Measurements from ENCODE around the gene A4GALT.
"Not testable (repeated sequence)": the region's sequence is repeated elsewhere in the genome, so short reads cannot be mapped to it uniquely, and the experiment has no call there.

Gene A4GALT

DNA sequence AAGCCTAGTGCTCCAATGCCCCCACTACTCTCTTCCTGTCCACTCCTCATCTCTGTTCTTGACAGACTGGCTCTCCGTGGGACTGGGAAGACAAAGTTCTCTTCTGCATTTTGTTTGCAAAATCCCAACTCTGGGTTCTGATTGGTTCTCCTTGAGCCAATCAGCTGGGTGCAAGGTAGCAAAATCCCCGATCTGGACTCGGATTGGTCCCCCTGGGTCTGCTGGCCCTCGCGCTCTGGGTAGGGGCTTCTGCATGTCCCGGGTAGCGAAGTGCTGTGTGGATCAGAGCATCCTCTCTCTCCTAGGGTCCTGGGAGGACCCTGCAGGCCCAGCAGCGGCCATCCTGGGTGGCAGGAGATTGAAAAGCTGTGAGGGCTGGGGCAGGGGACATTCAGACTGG, 22.3 kb upstream of the A4GALT start:
- no peak for DNase-seq

DNA sequence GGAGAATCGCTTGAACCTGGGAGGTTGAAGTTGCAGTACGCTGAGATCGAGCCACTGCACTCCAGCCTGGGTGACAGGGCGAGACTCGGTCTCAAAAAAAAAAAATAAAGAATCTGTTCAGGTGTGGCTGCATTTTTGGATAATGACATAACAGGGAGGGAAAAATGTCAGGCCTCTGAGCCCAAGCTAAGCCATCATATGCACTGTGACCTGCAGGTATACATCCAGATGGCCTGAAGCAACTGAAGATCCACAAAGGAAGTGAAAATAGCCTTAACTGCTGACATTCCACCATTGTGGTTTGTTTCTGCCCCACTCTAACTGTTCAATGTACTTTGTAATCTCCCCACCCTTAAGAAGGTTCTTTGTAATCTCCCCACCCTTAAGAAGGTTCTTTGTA, 19.6 kb upstream of the A4GALT start:
- not testable (repeated sequence) for DNase-seq

DNA sequence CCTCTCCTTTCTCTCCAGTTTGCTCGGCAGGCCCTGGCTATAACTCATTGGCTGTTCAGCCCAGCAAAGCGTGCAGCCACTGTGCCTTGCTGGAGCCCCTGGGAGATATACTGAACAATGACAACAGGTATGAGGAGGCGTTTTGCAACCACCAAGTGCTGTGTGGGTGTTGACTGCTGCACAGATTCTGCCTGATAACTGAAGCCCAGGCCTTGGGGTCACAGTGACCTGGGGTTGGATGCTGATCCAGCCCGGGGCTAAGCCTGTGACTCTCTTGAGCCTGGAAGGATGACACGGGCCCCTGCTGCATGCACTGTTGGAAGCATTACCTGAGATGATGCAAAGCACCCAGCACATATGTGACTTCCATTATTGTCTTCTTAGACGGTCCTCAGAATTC, 13.7 kb upstream of the A4GALT start:
- DNase-seq = no peak

DNA sequence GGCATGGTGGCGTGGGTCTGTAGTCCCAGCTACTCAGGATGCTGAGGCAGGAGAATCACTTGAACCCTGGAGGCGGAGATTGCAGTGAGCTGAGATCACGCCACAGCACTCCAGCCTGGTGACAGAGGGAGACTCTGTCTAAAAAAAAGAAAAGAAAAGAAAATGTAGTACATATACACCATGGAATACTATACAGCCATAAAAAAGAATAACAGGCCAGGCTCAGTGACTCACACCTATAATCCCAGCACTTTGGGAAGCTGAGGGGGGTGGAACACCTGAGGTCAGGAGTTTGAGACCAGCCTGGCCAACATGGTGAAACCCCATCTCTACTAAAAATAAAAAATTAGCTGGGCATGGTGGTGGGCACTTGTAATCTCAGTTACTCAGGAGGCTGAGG, 12.7 kb upstream of the A4GALT start:
- DNase-seq = not testable (repeated sequence)

DNA sequence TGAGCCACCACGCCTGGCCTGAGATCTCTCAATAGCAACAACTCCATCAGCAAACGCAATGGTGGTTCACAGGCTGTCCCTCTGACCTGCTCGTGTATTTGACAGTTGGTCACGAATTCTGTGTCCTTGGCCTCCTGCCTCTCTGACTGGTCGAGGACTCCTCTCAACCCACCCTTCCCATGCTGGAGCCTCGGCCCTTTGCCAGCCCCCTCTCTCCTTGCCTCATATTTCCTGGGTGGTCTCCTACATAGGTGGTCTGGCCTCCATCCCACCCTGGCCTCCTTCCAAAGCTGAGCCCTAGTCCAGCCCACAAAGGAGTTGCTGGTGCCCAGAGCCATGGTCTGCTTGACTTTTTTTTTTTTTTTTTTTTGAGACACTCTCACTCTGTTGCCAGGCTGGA, 11.4 kb upstream of the A4GALT start:
- DNase-seq = no peak

DNA sequence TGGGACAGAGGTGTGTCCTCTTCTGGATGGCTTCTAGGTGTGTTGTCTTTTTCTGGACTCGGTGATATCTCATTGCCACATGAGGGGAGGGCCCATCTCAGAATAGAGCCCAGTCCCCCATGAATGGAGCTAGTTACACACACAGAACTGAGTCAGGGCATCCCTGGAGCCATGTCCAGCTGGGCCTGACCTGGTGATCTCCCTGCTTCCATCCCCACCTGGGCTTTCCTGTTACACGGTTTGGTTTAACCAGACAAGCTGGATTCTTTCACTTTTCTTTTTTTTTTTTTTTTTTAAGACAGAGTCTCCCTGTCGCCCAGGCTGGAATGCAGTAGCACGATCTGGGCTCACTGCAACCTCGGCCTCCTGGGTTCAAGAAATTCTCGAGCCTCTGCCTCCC, 6.1 kb upstream of the A4GALT start:
- DNase-seq = no peak

DNA sequence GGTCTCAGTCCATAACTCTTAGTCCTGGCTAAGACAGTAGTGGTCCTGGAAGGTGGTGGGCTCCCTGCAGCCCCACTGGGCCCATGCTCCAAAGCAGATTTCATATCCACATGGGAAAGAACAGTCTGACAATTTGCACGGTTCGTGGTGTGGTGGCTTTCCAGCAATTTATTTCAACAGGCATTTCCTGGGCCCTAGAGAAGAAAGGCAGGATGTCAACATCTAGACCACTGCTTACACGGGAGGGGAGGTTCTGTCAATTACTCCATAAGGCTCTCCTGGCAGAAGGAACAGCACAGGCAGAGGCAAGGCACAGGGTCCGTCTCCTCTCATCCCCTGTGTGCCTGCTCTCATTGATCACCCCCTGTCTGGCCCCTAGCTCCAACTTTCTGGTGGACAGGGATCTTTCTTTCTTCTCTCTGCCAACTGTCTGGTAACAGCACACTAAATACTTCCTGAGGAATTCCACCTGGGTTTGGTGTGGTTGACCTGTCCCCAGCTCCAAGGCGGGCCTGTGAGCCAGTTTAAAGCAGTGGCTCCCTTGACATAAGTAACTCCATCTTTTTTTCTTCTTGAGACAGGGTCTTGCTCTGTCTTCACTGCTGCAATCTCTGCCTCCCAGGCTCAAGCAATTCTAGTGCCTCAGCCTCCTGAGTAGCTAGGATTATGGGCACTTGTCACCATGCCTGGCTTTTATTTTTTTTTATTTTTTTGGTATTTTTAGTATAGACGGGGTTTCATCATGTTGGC, 5.1 kb upstream of the A4GALT start:
- no peak for DNase-seq

DNA sequence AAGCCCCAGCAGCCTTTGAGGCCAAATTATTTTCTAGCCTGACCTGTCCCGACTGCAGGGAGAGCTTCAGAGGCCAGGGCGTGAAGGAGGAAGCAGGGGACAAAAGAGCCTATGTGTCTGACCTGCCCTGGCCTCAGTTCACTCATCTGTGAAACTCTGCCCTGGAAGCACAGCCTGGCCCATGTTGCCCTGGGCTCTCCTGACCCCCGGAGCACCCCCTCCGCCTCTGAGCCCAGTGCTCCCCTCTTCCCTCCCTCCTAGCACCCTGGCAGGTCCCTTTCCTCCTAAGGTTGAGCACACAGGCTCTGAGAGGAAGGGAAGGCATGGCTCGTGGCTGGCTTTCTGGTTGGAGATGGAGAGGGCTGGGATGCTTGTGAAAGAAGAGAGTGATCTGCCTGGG, 3.4 kb upstream of the A4GALT start:
- DNase-seq = no peak

DNA sequence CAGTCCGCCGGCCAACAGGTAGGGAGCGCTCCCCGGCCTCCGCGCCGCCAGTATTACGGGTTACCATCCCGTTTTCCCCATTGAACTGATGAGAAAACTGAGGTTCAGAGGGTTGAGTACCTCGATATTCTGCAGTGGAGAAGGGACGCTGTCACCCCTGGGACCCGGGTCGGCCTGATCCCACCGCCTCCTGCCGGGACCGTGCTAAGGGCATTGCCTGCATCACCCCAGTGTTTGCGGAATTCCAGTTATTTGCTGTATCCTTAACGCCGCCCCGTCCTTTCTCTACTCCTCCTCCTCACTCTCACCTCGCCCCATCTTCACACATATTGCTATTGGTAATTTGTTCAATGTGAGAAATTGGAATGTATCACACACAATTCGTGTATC, 370 bp upstream of the A4GALT start:
- DNase-seq = no peak

DNA sequence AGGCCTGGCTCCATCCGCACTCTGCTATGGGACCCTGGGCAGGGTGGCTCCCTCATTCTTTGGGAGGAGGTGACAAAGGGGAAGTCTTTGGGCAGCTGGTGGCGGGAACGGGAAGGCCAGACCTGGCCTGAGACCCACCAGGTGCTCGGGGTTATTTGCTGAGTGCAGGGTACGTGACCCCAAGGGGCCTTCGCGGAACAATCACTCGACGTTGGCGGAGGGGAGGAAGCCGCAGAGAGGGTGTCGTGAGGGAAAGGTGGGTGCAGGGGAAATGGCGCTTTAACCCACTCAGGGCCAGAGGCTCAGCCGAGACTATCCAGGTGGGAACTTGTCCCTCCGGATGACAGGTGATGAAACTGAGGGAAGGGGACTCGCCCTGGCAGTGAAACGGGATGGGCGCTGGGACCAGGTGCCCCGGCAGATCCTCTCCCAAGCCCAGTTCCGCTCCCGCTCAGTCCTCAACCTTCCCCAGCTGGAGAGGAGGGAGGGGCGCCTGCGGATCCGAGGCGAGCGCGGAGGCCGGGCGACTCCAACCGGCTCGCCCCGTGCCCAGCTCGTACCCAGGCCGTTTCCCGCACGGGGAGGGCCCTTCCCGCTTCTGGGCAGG, 911 bp downstream of the A4GALT start:
- no peak for DNase-seq

DNA sequence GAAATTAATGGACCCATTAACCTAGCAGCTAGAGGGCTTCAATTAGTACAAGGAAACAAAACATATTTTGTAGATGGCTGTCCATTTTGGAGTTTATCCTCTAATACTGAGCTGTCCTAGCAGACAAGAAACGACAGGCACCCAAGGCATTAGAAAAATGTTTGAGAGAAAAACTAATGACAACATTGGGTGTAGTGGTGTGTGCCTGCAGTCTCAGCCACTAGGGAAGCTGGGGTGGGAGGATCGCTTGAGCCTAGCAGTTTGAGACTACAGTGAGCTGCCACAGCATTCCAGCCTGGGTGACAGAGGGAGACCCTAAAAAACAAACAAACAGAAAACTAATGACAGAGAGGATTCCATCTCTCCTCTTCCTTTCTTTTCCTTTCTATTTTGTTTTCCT, 1.5 kb downstream of the A4GALT start:
- DNase-seq = no peak

DNA sequence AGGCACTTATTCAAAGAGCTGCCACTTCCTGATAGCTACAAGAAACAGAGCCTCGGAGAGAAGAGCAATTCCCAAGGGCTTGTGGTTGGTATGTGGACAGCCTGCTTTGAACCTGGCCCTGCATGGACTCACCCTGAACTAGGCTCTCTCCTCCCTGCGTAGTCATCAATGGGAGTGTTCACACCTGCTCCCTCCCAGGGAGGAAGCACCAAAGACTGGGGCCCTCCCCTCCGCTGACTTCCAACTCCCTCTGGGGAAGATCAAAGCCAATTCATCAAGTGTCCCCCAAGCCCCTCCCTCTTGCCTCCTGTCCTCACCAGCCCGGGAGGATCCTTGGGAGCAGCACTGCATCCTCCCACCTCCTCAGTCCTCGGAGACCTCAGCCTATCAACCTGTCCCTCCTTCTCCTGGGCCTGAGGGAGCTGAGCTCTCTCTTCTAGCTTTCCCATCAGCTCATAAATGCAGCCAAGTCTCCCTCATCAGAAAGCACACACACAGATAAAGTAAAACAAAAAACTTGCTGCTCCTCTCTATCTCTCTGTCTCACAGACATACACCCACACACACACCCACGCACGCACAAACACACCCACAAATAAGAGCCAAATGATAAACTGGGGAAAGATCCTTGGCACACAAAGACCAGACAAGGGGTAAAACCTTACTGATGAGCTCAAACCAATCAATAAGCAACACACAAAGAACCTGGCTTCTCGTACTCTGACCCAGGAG, 3.3 kb downstream of the A4GALT start:
- DNase-seq = no peak

DNA sequence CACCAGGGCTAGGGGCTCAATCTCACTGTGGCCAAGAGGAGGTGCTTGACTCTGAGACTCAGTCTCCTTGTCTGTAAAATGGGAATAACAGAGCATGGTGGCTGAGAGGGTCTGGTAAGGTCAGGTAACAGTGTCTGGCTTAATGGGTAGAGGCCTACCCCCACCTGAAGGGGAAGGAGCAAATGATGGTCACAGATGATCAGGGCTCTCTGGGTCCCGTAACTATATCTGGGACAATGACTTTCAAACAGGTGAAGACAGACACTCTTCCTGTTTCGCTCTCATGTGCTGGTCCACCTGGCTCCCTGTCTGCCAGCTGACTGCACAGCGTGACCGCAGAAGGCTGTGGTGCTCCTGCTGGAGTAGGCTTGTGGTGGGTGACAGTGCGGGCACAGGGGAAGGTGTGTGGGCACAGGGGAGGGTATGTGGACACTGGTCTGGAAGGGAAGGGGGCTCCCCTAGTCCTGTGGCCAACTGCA, 4.0 kb downstream of the A4GALT start:
- DNase-seq = no peak

DNA sequence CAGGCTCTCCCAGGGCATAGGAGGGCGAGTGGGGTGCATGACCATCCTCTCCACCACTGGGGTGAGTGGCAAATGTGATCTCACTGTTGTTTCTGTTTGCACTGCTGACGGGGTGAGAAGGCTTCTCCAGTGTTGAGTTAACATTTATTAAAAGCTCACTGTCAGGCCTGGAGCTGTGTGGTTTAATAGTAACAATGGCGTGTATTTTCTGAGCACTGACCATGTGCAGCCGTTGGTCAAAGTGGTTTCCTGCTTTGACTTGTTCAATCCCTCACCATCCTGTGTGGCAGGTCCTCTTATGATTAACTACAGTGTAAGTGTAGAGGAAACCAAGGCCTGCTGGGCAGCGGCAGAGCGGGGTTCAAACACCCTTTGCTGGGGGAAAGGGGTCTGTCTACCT, 4.4 kb downstream of the A4GALT start:
- DNase-seq = no peak

DNA sequence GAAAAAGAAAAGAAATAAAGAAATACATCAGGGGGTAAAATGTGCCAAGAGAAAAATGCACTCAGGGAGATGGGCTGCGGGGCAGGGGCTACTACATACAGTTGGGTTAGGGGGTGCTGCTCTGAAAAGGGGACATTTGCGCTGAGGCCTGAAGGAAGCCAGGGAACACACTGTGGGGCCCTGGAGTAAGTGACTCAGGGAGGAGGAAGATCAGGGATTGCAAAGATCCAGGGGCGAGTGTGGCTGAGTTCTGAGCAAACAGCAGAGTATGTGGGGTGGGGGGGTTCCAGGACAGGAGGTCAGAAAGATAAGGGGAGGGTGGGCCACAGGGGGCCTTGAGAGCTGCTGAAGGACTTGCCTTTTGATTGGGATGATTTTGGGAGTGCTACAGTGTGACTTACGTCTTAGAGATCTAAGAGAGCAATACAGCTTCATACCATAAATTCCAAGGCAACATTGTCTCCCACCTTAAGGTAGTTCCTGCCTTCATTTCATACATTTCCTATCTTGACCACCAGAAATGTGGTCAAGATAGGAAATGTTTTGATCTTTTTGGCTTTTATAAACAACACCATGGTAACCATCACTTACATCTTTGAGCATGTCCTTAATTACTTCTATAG, 5.8 kb downstream of the A4GALT start:
- no peak for DNase-seq

DNA sequence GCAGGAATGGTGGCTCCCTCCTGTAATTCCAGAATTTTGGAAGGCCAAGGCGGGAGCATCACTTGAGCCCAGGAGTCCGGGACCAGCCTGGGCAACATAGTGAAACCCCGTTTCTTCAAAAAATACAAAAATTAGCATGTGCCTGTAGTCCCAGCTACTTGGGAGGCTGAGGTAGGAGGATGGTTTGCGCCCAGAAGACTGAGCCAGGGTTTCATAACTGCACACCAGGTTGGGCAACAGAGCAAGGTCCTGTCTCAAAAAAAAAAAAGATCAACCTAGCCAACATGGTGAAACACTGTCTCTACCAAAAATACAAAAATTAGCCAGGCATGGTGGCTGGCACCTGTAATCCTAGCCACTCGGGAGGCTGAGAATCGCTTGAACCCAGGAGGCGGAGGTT, 6.4 kb downstream of the A4GALT start:
- DNase-seq = no peak

DNA sequence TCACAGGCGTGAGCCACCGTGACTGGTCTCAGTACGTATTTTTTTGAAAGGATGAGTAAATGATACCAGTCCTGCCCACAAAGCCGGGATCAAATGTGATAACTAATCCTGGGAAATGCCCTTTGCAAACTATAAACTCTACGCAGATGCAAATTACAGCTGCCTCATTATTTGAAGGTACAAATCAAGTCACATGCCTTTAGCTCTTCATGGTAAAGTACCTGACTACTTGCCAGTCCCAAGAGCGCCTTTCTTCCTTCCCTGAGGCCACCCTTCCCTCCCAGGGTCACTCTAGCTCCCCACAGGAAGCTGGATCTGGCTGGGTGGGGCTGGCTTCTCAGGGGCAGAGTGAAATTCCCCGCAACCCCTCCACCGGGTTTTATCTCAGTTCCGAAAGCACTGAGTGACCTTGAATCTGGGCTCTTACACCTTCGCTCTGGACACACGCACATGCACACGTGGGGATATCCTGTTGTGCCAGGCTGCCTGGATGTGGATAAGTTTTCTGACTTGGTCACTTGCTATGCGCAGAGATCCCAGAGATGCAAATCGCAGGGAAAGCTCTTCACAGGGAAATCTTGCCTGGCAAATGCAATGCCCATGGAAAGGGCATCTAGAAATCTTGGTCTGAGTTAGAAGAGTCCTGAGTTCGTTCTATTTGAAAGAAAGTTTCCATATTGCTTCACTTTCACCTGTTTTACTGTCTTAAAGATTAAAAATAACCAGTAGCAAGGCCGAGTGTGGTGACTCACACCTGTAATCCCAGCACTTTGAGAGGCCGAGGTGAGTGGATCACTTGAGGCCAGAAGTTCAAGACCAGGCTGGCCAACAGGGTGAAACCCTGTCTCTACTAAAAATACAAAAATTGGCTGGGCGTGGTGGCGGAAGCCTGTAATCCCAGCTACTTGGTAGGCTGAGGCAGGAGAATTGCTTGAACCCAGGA, 8.5 kb downstream of the A4GALT start:
- no peak for DNase-seq

DNA sequence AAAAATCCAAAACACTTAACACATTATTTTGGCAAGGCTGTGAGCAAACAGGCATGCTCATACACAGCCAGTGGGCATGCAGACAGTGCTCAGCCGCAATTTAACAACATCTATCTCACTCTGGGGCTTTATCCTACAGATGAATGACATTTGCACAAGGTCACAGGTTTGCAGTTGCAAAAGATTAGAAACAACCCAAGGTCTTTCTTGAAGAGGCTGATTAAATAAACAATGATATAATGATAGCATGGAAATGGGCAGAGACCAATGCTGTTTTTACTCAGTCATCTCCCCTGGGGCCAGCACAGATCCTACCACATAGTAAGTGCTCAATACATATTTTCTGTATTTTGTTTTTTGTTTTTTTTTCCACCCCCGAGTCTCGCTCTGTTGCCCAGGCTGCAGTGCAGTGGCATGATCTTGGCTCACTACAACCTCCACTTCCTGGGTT, 9.4 kb downstream of the A4GALT start:
- no peak for DNase-seq

DNA sequence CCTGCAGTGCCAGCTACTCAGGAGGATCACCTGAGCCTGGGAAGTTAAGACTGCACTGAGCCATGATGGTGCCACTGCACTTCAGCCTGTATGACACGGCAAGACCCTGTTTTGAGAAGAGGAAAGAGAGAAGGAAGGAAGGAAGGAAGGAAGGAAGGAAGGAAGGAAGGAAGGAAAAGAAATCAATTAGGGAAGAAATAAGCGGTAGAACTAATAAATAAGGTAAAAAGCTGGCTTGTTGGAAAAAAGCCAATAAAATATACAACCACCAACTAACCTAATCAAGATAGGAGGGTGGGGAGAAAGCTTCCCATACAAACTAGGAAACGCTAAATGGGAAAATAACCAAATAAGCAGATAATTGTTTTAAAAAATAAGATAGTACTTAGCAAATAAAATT, 12.3 kb downstream of the A4GALT start:
- no peak for DNase-seq

DNA sequence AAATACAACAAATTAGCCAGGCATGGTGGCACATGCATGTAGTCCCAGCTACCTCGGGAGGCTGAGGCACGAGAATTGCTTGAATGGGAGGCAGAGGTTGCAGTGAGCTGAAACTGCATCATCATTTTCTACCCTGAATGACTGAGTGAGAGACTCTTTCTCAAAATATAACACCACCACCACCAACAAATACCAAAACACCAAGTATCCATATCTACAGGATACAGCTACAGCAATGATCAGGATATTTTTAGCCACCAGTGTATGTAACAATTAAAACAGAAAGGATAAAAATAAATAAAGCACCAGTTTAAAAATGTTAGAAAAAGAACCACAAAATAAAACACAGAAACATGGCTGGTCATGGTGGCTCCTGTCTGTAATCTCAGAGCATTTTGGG, 13.2 kb downstream of the A4GALT start:
- no peak for DNase-seq

DNA sequence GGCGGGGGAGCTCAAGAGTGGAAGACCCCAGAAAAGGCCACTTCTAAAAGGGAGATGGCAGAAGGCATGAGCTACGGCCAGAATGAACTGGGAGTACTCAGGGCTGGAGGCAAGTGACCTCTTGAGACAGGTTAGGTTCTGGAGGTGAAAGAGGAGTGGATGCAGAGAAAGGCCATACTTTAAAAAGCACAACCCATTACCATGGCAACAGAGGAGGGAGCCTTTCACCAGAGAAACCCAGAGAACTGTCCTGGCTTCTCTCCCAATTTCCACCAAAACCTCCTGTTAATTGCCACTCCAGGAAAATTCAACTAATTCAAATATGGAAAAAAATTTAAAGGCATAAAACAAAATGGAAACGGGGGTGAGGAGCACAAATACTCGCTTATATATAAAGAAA, 15.8 kb downstream of the A4GALT start:
- DNase-seq = no peak

DNA sequence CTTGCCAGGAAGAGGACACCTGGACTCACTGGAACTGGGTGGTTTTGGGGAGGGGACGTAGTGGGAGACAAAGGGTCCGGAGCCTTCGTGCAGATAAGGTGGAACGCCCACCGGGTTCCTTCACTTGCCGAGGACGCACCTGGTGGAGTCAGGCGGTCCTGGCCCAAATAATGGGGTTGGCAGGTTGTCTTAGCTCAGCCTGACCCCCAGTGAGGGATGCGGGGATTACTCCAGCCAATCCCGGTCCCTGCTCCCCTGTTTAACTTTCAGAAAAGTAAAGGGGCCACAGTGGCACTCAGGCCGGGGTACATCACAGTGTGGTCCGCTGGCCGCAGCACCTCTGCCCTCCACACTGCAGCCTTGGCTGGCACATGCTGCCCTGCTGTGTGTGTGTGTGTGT, 18.0 kb downstream of the A4GALT start:
- DNase-seq = no peak
